Measurements from ENCODE around the gene DST. TPM values are rescaled to one million over a fixed set of nuclear protein-coding genes. Genes with fewer than 3 reads are reported as not detected.
A peak's percentile ranks its signal among the peaks of the same experiment; 100 is the strongest.

Gene DST
- total and polyA plus RNA-seq, 2 of the 4 experiments (the other 2 are of a cell fraction): 97.7 to 452 TPM

- BruUV-seq (replicated peaks): no TSS peak
- Histone ChIP-seq H2BK120ac (ENCODE audit: low read depth, low read length) (peak overlapping the region; percentile 13; the same call in 1 of the 2 replicates), H2AK9ac (replicated peaks; ENCODE audit: low read depth, low read length, poor library complexity) (no peak overlapping the region), H4K20me1 (ENCODE audit: insufficient read depth, low read length) (peaks cover 13% of the 10 kb centered on the region; the same call in 1 of the 2 replicates), H2AFZ (replicated peaks; ENCODE audit: low read length, poor library complexity) (no peak overlapping the region), H4K91ac (ENCODE audit: insufficient read depth, low read depth, low read length) (no peak overlapping the region), H3K4me2 (ENCODE audit: low read depth, low read length) (no peak overlapping the region), H2AK5ac (ENCODE audit: low read depth, low read length) (0 out of 2 replicates have a peak overlapping the region, but pooled peaks have one; percentile 13), H2BK15ac (ENCODE audit: low read depth, low read length) (no peak overlapping the region), H4K8ac (ENCODE audit: low read depth in 2 of 2, low read length in 2 of 2) (0 out of 4 replicates have a peak overlapping the region, but pooled peaks of 1 of the 2 experiments have one; percentile 20), H3K9me1 (ENCODE audit: insufficient read depth, low read length) (peaks cover 11% of the 10 kb centered on the region), H3K56ac (ENCODE audit: extremely low read depth, insufficient read depth, low read length) (no peak overlapping the region), H3K14ac (replicated peaks; ENCODE audit: low read depth, low read length) (no peak overlapping the region; the same call in 1 of the 2 replicates), H3K36me3 (ENCODE audit: control insufficient read depth, insufficient read depth, low read length) (peaks cover 5% of the 10 kb centered on the region), H3K4me1 (ENCODE audit: control insufficient read depth, insufficient read depth, low read length) (peaks cover 17% of the 10 kb centered on the region), H3K9ac (ENCODE audit: low read depth, low read length) (no peak overlapping the region), H3K23ac (ENCODE audit: low read depth, low read length) (no peak overlapping the region), H2BK20ac (ENCODE audit: low read depth, low read length) (no peak overlapping the region), H3K4me3 (ENCODE audit: insufficient read depth, low read depth, low read length) (no peak overlapping the region), H3K27me3 (ENCODE audit: control insufficient read depth, insufficient read depth, low read length) (no peaks in the 10 kb centered on the region), H3K27ac (ENCODE audit: insufficient read depth, low read length) (no peak overlapping the region), H3K9me3 (ENCODE audit: control insufficient read depth, insufficient read depth, low read length) (no peaks in the 10 kb centered on the region), H4K5ac (ENCODE audit: low read depth, low read length) (no peak overlapping the region), H3K4ac (ENCODE audit: low read depth, low read length) (no peak overlapping the region), H2BK5ac (ENCODE audit: low read depth, low read length, poor library complexity, severe bottlenecking) (no peak overlapping the region), H3K79me1 (ENCODE audit: low read depth in 1 of 2, low read length in 2 of 2) (peaks cover 42 to 84% of the 10 kb centered on the region in 2 experiments), H3K18ac (ENCODE audit: low read depth, low read length) (no peak overlapping the region)
- TF ChIP-seq NFE2L2 (IDR thresholded peaks at IDR 0.05; ENCODE audit: low read depth, low read length) (no peak), BHLHE40 (IDR thresholded peaks at IDR 0.05; ENCODE audit: low read depth, low read length) (no peak), RCOR1 (IDR thresholded peaks at IDR 0.05; ENCODE audit: insufficient replicate concordance, low read length) (no peak), POLR2A (IDR thresholded peaks at IDR 0.05; ENCODE audit: low read depth, low read length) (no peak), MAZ (IDR thresholded peaks at IDR 0.05; ENCODE audit: borderline replicate concordance, low read depth, low read length) (no peak), MAFK (IDR thresholded peaks at IDR 0.05; ENCODE audit: low read depth, low read length) (no peak), ELK1 (IDR thresholded peaks at IDR 0.05; ENCODE audit: borderline replicate concordance, low read depth, low read length) (no peak), CEBPB (IDR thresholded peaks at IDR 0.05; ENCODE audit: low read depth, low read length) (no peak)
- TF ChIP-seq, protein P1, sequence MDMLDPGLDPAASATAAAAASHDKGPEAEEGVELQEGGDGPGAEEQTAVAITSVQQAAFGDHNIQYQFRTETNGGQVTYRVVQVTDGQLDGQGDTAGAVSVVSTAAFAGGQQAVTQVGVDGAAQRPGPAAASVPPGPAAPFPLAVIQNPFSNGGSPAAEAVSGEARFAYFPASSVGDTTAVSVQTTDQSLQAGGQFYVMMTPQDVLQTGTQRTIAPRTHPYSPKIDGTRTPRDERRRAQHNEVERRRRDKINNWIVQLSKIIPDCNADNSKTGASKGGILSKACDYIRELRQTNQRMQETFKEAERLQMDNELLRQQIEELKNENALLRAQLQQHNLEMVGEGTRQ (IDR thresholded peaks at IDR 0.05; ENCODE audit: low read depth, low read length): no peak
- dilution Hi-C loops (cut with HindIII; ENCODE audit: low sequenced_read_pairs, unreplicated experiment): no loop called here
- WGBS, 2 experiments (ENCODE audit: extremely low coverage in 2 of 2, insufficient read length in 1 of 2): 60% methylated on average over 1 of the region's 8 CpGs; no CpG with 5 or more reads in 1 of the 2 experiments
- in situ Hi-C loops (cut with MboI; ENCODE audit: low sequenced_read_pairs): no loop called here
- CTCF ChIA-PET: interaction anchor here (2.2 kb wide), 1 partner anchor 166 kb away, joined by 8 read pairs; no protein-coding TSS in a partner anchor
- no peak for DNase-seq
- POLR2A ChIA-PET (ENCODE audit: unreplicated experiment): no interaction called here
- no peak for ATAC-seq (ENCODE audit: low read depth)
- intact Hi-C loops (cut with micrococcal nuclease): no loop called here
Measured at GRCh38 chr6:56685102-56685733, 42.5 kb upstream of the DST start.
